ENCODE measurements around the gene DUSP8.

GRCh38 chr11:1518301-1518700 is 53.8 kb downstream of the DUSP8 start:
- TF ChIP-seq USF1 (CRISPR knock-in tag; IDR thresholded peaks at IDR 0.05), result no peak
- no peak for TF ChIP-seq ZMAT4 (CRISPR knock-in tag; IDR thresholded peaks at IDR 0.05)
- TF ChIP-seq CTCF (IDR thresholded peaks at IDR 0.05), result no peak
- no peak for TF ChIP-seq ZSCAN18 (CRISPR knock-in tag; IDR thresholded peaks at IDR 0.05)

Data from WTC11 (cell line).